ENCODE data around the gene AIMP1.
A peak's percentile ranks its signal among the peaks of the same experiment; 100 is the strongest.

Gene AIMP1

GRCh38 chr4:106315968-106316772 is at the start of gene AIMP1, which contains the start of gene TBCK:
Gene AIMP1, plus strand, starts transcription at chr4:106316550. Its CDS starts 8,460 bp downstream, at chr4:106325010.
Gene TBCK, minus strand, starts transcription at chr4:106316209. Its CDS starts 7,249 bp downstream, at chr4:106308960.
- Histone ChIP-seq H3K36me3 (replicated peaks; ENCODE audit: low read depth, low read length) (peaks cover 16% of the 10 kb centered on the region), H3K27ac (ENCODE audit: low read length) (peak within 1 kb of the TSS; percentile 83), H2AFZ (ENCODE audit: low read depth, low read length) (peak within 1 kb of the TSS; percentile 88), H3K79me2 (ENCODE audit: low read length) (peaks cover 80% of the 10 kb centered on the region), H3K27me3 (ENCODE audit: low read depth, low read length) (no peaks in the 10 kb centered on the region), H3K4me2 (ENCODE audit: low read length) (peak within 1 kb of the TSS; percentile 97), H3K4me3 (ENCODE audit: low read length) (peak within 1 kb of the TSS; percentile 98), H3K4me1 (ENCODE audit: low read length) (peaks cover 29% of the 10 kb centered on the region), H3K9me3 (ENCODE audit: insufficient read depth, low read length) (no peaks in the 10 kb centered on the region), H3K9ac (ENCODE audit: low read length) (peak within 1 kb of the TSS; percentile 96), H4K20me1 (ENCODE audit: insufficient read depth, low read length) (no peaks in the 10 kb centered on the region)
- TF ChIP-seq CTCF (IDR thresholded peaks at IDR 0.05; ENCODE audit: low read depth, low read length) (no peak), EZH2phosphoT487 (IDR thresholded peaks at IDR 0.05; ENCODE audit: low read depth) (no peak)

- Histone ChIP-seq H4K20me1 (ENCODE audit: insufficient read depth, low read length) (no peaks in the 10 kb centered on the region), H3K9ac (ENCODE audit: low read length) (no peak overlapping the region), H3K36me3 (replicated peaks; ENCODE audit: low read depth, low read length) (no peaks in the 10 kb centered on the region), H3K4me1 (ENCODE audit: low read length) (no peaks in the 10 kb centered on the region), H3K27me3 (ENCODE audit: low read depth, low read length) (no peaks in the 10 kb centered on the region), H3K4me2 (ENCODE audit: low read length) (no peak overlapping the region), H2AFZ (ENCODE audit: low read depth, low read length) (no peak overlapping the region), H3K4me3 (ENCODE audit: low read length) (no peak overlapping the region), H3K9me3 (ENCODE audit: insufficient read depth, low read length) (no peaks in the 10 kb centered on the region), H3K79me2 (ENCODE audit: low read length) (no peaks in the 10 kb centered on the region), H3K27ac (ENCODE audit: low read length) (no peak overlapping the region)
- TF ChIP-seq CTCF (IDR thresholded peaks at IDR 0.05; ENCODE audit: low read depth, low read length) (no peak), EZH2phosphoT487 (IDR thresholded peaks at IDR 0.05; ENCODE audit: low read depth) (no peak)
These were observed 47.6 kb upstream of the AIMP1 start for GRCh38 chr4:106268786-106269185.

- no peak for TF ChIP-seq EZH2phosphoT487 (IDR thresholded peaks at IDR 0.05; ENCODE audit: low read depth)
- TF ChIP-seq CTCF (IDR thresholded peaks at IDR 0.05; ENCODE audit: low read depth, low read length): no peak
- no peaks in the 10 kb centered on the region for H3K36me3 ChIP-seq (replicated peaks; ENCODE audit: low read depth, low read length)
- no peaks in the 10 kb centered on the region for H3K9me3 ChIP-seq (ENCODE audit: insufficient read depth, low read length)
- H3K79me2 ChIP-seq (ENCODE audit: low read length): no peaks in the 10 kb centered on the region
- no peaks in the 10 kb centered on the region for H3K27me3 ChIP-seq (ENCODE audit: low read depth, low read length)
- H3K4me1 ChIP-seq (ENCODE audit: low read length): no peaks in the 10 kb centered on the region
- no peak overlapping the region for H3K9ac ChIP-seq (ENCODE audit: low read length)
- no peak overlapping the region for H3K27ac ChIP-seq (ENCODE audit: low read length)
- no peak overlapping the region for H2AFZ ChIP-seq (ENCODE audit: low read depth, low read length)
- no peak overlapping the region for H3K4me2 ChIP-seq (ENCODE audit: low read length)
- H4K20me1 ChIP-seq (ENCODE audit: insufficient read depth, low read length): no peaks in the 10 kb centered on the region
- H3K4me3 ChIP-seq (ENCODE audit: low read length): no peak overlapping the region
These were observed 46.6 kb upstream of the AIMP1 start for GRCh38 chr4:106269711-106270110.

DNA sequence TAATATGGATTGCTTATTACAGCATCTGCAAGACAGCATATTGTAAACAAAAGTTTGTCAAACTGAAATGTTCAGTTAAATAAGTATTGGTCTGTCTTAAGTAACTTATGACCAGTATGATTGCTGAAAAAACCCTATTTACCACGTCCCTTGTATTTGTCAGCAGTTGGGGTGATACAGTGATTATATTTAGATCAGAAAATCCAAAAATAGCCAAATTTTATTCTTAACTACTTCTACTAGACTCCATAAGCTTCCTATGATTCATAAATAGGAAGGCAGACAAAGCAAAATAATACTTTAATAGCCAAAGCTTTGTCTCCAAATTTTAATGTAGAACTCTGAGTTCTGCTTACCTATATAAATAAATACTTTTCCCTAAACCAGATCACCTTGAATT is 45.6 kb upstream of the AIMP1 start:
- Histone ChIP-seq H3K4me2 (ENCODE audit: low read length) (no peak overlapping the region), H3K4me3 (ENCODE audit: low read length) (no peak overlapping the region), H3K27me3 (ENCODE audit: low read depth, low read length) (no peaks in the 10 kb centered on the region), H4K20me1 (ENCODE audit: insufficient read depth, low read length) (no peaks in the 10 kb centered on the region), H3K4me1 (ENCODE audit: low read length) (no peaks in the 10 kb centered on the region), H3K79me2 (ENCODE audit: low read length) (no peaks in the 10 kb centered on the region), H3K36me3 (replicated peaks; ENCODE audit: low read depth, low read length) (no peaks in the 10 kb centered on the region), H3K9ac (ENCODE audit: low read length) (no peak overlapping the region), H3K9me3 (ENCODE audit: insufficient read depth, low read length) (no peaks in the 10 kb centered on the region), H3K27ac (ENCODE audit: low read length) (no peak overlapping the region), H2AFZ (ENCODE audit: low read depth, low read length) (no peak overlapping the region)
- TF ChIP-seq EZH2phosphoT487 (IDR thresholded peaks at IDR 0.05; ENCODE audit: low read depth) (no peak), CTCF (IDR thresholded peaks at IDR 0.05; ENCODE audit: low read depth, low read length) (no peak)
